Measurements from ENCODE around the gene CAMKV. TPM values are rescaled to one million over a fixed set of nuclear protein-coding genes. Genes with fewer than 3 reads are reported as not detected.
"Not testable (repeated sequence)": the region's sequence is repeated elsewhere in the genome, so short reads cannot be mapped to it uniquely, and the experiment has no call there.

Gene CAMKV
- total RNA-seq, 1 donor from 2014 or later, result not detected

- Histone ChIP-seq H3K27me3 (ENCODE audit: low read depth) (no peaks in the 10 kb centered on the region), H3K36me3 (peaks cover 45% of the 10 kb centered on the region)
- ATAC-seq, result no peak
Measured at GRCh38 chr3:49911611-49912010, 41.9 kb upstream of the CAMKV start.

GRCh38 chr3:49911124-49911420 is 41.4 kb upstream of the CAMKV start:
- peaks cover 45% of the 10 kb centered on the region for H3K36me3 ChIP-seq
- no peaks in the 10 kb centered on the region for H3K9me3 ChIP-seq
- no peak overlapping the region for H3K27ac ChIP-seq
- peaks cover 7% of the 10 kb centered on the region for H3K4me1 ChIP-seq
- DNase-seq (no peak), ATAC-seq (no peak)
- H3K27me3 ChIP-seq (ENCODE audit: low read depth), result no peaks in the 10 kb centered on the region
- intact Hi-C loops (cut with DNase I), result no loop called here
- TF ChIP-seq CTCF (IDR thresholded peaks at IDR 0.05), result no peak
- H3K4me3 ChIP-seq, result no peak overlapping the region

More at GRCh38 chr3:49911611-49912010, 41.9 kb upstream of the CAMKV start:
- DNase-seq, result no peak
- Histone ChIP-seq H3K4me1 (peaks cover 2% of the 10 kb centered on the region), H3K4me3 (no peak overlapping the region), H3K9me3 (no peaks in the 10 kb centered on the region), H3K27ac (no peak overlapping the region)
- no peak for TF ChIP-seq CTCF (IDR thresholded peaks at IDR 0.05)
- intact Hi-C loops (cut with DNase I), result no loop called here

- intact Hi-C loops (cut with DNase I), result no loop called here
- Histone ChIP-seq H3K27me3 (ENCODE audit: low read depth) (no peaks in the 10 kb centered on the region), H3K27ac (no peak overlapping the region), H3K4me1 (peaks cover 12% of the 10 kb centered on the region), H3K9me3 (no peaks in the 10 kb centered on the region), H3K4me3 (no peak overlapping the region), H3K36me3 (peaks cover 45% of the 10 kb centered on the region)
- no peak for TF ChIP-seq CTCF (IDR thresholded peaks at IDR 0.05)
- ATAC-seq, result no peak
- DNase-seq, result no peak
Measured at GRCh38 chr3:49910409-49911123, 40.9 kb upstream of the CAMKV start.

GRCh38 chr3:49908373-49909199 is 38.9 kb upstream of the CAMKV start:
- no peak for TF ChIP-seq CTCF (IDR thresholded peaks at IDR 0.05)
- H3K9me3 ChIP-seq, result no peaks in the 10 kb centered on the region
- H3K27ac ChIP-seq, result no peak overlapping the region
- intact Hi-C loops (cut with DNase I), result no loop called here
- H3K4me3 ChIP-seq, result no peak overlapping the region
- no peak for ATAC-seq
- peaks cover 30% of the 10 kb centered on the region for H3K4me1 ChIP-seq
- no peaks in the 10 kb centered on the region for H3K27me3 ChIP-seq (ENCODE audit: low read depth)
- no peak for DNase-seq
- peaks cover 45% of the 10 kb centered on the region for H3K36me3 ChIP-seq

- intact Hi-C loops (cut with DNase I), result no loop called here
- peak; percentile 49 to 71 for ATAC-seq
- peak overlapping the region; percentile 60 for H3K27ac ChIP-seq
- H3K27me3 ChIP-seq (ENCODE audit: low read depth), result no peaks in the 10 kb centered on the region
- peaks cover 51% of the 10 kb centered on the region for H3K4me1 ChIP-seq
- peak; percentile 65 for DNase-seq
- peak; percentile 64 for TF ChIP-seq CTCF (IDR thresholded peaks at IDR 0.05)
- peaks cover 27% of the 10 kb centered on the region for H3K36me3 ChIP-seq
- peak overlapping the region; percentile 37 for H3K4me3 ChIP-seq
- H3K9me3 ChIP-seq, result no peaks in the 10 kb centered on the region
Measured at GRCh38 chr3:49906073-49906743, 36.5 kb upstream of the CAMKV start.

- H3K9me3 ChIP-seq; intact Hi-C loops (cut with DNase I); H3K36me3 ChIP-seq; H3K27me3 ChIP-seq (ENCODE audit: low read depth); DNase-seq; ATAC-seq: not testable (repeated sequence)
- peaks cover 67% of the 10 kb centered on the region for H3K4me1 ChIP-seq
- peak overlapping the region; percentile 63 for H3K4me3 ChIP-seq
- peak overlapping the region; percentile 81 for H3K27ac ChIP-seq
Measured at GRCh38 chr3:49904448-49904847, 34.7 kb upstream of the CAMKV start.
